Neutrophil (primary cell): Measurements from ENCODE around the gene GLRA3.

Experiments used
- H3K27ac ChIP-seq: fragments of 200-600 bp; sonication (generic); 2 replicates; pipeline ENCODE4 v1.5.1; 2016; ENCODE audit warnings: mild to moderate bottlenecking, moderate library complexity
- H3K27me3 ChIP-seq: fragments of 200-600 bp; sonication (generic); 2 replicates; pipeline ENCODE4 v1.6.0; 2016; ENCODE audit warnings: mild to moderate bottlenecking
- H3K36me3 ChIP-seq: fragments of 200-600 bp; sonication (generic); 2 replicates; pipeline ENCODE4 v1.5.1; 2017
- H3K4me1 ChIP-seq, 2 experiments: fragments of 200-600 bp in 1 of 2; sonication (generic) in 1 of 2; 1 replicate in 1 of 2; 2 replicates in 1 of 2; pipeline versions ENCODE4 v1.5.1 to v1.6.1; 2013 to 2016; ENCODE audit warnings: low read depth in 1 of 2, low read length in 1 of 2, mild to moderate bottlenecking in 1 of 2, moderate library complexity in 1 of 2; ENCODE audit not compliant: control insufficient read depth in 1 of 2, insufficient read depth in 1 of 2
- H3K4me3 ChIP-seq, 2 experiments: fragments of 200-600 bp in 1 of 2; sonication (generic) in 1 of 2; 1 replicate in 1 of 2; 2 replicates in 1 of 2; pipeline ENCODE4 v1.5.1; 2013 to 2016; ENCODE audit warnings: low read depth in 1 of 2, low read length in 1 of 2, mild to moderate bottlenecking in 1 of 2, moderate library complexity in 1 of 2
- H3K9me3 ChIP-seq: fragments of 200-600 bp; sonication (generic); 2 replicates; pipeline ENCODE4 v1.5.1; 2016
- CTCF ChIP-seq: fragments of 200-600 bp; sonication (generic); IDR thresholded peaks from 2 replicates; pipeline ENCODE4 v1.5.1; 2016; ENCODE audit warnings: antibody characterized with exemption

The GLRA3 gene

GRCh38 chr4:174713181-174713580 lies 115.9 kb downstream of the GLRA3 start:
- H3K27ac ChIP-seq: no peak overlapping the region
- H3K36me3 ChIP-seq: no peaks in the 10 kb centered on the region
- peaks cover 15% of the 10 kb centered on the region for H3K27me3 ChIP-seq
- H3K4me1 ChIP-seq: no peaks in the 10 kb centered on the region
- H3K4me3 ChIP-seq: no peak overlapping the region
- TF ChIP-seq CTCF: no peak
- H3K9me3 ChIP-seq: no peaks in the 10 kb centered on the region

GRCh38 chr4:174709526-174709925 lies 119.5 kb downstream of the GLRA3 start:
- Histone ChIP-seq H3K36me3 (no peaks in the 10 kb centered on the region), H3K4me3 (no peak overlapping the region), H3K4me1 (no peaks in the 10 kb centered on the region), H3K9me3 (no peaks in the 10 kb centered on the region), H3K27me3 (peaks cover 10% of the 10 kb centered on the region), H3K27ac (no peak overlapping the region)
- TF ChIP-seq CTCF: no peak

- TF ChIP-seq CTCF: no peak
- H3K36me3 ChIP-seq: no peaks in the 10 kb centered on the region
- H3K4me3 ChIP-seq: no peak overlapping the region
- H3K27ac ChIP-seq: no peak overlapping the region
- no peaks in the 10 kb centered on the region for H3K9me3 ChIP-seq
- peaks cover 14% of the 10 kb centered on the region for H3K27me3 ChIP-seq
- no peaks in the 10 kb centered on the region for H3K4me1 ChIP-seq
Observed at GRCh38 chr4:174708381-174708780, 120.7 kb downstream of the GLRA3 start.

GRCh38 chr4:174707902-174708301 lies 121.1 kb downstream of the GLRA3 start:
- H3K27ac ChIP-seq: no peak overlapping the region
- no peaks in the 10 kb centered on the region for H3K36me3 ChIP-seq
- H3K4me1 ChIP-seq: no peaks in the 10 kb centered on the region
- no peak for TF ChIP-seq CTCF
- H3K4me3 ChIP-seq: no peak overlapping the region
- peaks cover 14% of the 10 kb centered on the region for H3K27me3 ChIP-seq
- H3K9me3 ChIP-seq: no peaks in the 10 kb centered on the region

- Histone ChIP-seq H3K4me1 (peaks cover 0 to 2% of the 10 kb centered on the region in 2 experiments), H3K36me3 (no peaks in the 10 kb centered on the region), H3K27me3 (peaks cover 14% of the 10 kb centered on the region), H3K9me3 (no peaks in the 10 kb centered on the region), H3K4me3 (no peak overlapping the region), H3K27ac (no peak overlapping the region)
- TF ChIP-seq CTCF: no peak
Observed at GRCh38 chr4:174707051-174707676, 121.9 kb downstream of the GLRA3 start.
